Glomerular endothelial cell (primary cell): ENCODE measurements around the gene KIAA0232. TPM values are rescaled to one million over a fixed set of nuclear protein-coding genes. Genes with fewer than 3 reads are reported as not detected.
"Not testable (repeated sequence)": the region's sequence is repeated elsewhere in the genome, so short reads cannot be mapped to it uniquely, and the experiment has no call there.

ENCODE experiments used
- DNase-seq: peaks from one replicate; pipeline ENCODE4 v3.0.0-alpha.2; 2011; ENCODE audit warnings: low read depth, low spot score; ENCODE audit errors: extremely low read depth
- total RNA-seq: library from RNA; depleted of rRNA; stranded (reverse); fragments of >200 nt; gene quantifications from 2 replicates; pipeline ENCODE4 v1.2.3, GENCODE V29; 2015

Gene KIAA0232
- total RNA-seq, 1 donor from 2014 or later: 21.1 TPM

DNA sequence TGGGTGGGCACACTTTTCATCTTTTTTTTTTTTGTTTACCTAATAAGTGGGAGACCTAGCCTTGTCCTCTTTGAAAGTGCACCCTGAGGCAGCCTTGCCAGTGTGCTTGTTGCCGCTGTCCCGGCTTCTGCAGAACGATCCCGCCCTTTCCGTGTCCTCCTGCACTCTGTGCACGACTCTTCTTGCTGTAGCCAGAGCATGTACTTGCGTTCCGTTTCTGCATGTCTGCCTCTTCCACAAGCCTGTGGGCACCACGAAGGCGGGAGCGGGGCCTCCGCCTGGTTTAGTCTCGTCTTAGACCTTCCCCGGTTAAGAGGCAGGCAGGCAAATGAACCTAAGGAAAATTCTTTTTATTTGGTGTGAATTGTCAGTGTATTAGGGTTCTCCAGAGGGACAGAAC lies 94.5 kb downstream of the KIAA0232 start:
- DNase-seq: no peak

DNA sequence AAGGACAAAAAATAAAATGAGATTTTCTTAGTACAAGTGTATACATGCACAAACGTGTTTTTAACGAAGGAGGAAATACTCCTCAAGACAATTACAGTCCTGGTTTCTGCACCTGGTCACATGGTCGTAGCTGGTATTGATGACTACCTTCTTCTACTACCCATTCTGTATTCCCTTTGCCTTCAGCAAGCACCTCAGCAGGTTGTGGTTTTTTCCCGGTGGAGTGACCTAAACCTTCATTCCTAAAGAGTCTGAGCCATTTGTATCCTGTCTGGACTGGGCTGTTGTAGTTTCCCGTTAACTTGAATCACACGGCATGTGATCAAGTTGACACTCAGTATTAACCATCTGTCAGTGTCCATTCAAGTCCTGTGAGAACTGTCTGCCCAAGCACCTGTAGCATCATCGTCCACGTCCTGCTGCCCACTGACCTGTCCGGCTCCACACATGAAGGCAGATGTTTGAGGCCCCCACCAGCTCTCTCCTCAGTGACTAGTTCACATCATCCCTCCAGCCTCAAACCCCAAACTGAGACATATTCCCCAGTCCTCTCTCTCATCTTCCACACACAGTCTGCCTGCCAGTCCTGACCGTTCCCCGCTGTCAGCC lies 96.0 kb downstream of the KIAA0232 start:
- DNase-seq: no peak

DNA sequence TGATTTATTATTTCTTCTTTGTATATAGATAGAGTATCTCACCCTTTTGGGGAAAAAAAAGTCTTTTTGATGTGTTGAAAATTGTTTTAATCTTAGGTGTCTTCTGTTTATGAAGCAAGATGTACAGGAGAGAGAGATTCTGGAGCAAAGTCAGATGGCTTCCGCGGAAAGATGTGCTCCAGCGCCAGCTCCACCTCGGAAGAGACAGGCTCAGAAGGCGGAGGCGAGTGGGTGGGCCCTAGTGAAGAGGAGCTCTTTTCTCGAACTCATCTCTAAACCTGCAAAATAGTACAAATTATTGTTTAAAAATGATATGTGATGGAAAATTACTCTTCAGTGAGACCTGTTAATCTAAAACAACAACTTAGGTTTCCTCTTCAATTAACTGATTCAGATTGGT lies 98.2 kb downstream of the KIAA0232 start:
- DNase-seq: no peak

DNA sequence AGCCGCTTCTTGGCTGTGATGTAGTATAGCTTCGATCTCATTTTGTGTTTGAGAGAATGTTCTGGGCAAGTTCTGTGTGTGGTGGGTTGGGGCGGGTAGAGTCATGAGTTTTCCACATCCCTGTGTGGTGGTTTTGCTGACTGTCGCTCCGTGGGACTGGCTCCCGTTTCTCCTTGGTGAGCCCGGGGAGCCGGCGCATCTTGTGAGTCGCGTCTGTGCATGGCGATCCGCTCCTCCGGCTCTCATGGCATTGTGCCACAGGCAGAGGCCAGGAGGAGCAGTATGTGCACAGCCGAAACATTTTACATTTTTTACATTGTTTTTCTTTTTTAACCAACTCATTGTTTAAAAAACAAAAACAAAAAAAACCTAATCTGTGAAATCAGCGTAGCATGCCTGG lies 99.4 kb downstream of the KIAA0232 start:
- DNase-seq: no peak

DNA sequence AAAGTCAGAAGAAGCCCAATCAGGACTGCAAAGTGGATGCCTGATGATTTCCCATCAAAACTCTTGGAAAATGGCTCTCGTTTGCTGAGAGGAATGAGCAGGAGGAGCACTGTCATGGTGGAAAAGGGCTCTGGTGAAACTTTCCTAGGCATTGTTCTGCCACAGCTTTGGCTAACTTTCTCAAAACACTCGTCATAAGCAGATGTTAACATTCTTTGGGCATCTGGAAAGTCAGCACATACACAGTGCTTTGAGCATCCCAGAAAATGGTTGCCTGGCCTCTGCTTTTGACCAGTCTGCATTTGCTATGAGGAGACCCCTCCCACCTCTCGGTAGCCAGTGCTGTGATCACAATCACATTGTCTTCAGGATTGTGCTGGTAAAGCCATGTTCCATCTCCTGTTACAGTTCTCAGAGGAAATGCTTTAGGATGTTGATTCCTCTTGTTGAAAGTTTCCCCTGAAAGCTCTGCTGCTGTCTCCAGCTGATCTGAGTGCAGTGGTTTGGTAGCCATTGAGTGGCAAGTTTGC lies 101.9 kb downstream of the KIAA0232 start:
- DNase-seq: no peak

DNA sequence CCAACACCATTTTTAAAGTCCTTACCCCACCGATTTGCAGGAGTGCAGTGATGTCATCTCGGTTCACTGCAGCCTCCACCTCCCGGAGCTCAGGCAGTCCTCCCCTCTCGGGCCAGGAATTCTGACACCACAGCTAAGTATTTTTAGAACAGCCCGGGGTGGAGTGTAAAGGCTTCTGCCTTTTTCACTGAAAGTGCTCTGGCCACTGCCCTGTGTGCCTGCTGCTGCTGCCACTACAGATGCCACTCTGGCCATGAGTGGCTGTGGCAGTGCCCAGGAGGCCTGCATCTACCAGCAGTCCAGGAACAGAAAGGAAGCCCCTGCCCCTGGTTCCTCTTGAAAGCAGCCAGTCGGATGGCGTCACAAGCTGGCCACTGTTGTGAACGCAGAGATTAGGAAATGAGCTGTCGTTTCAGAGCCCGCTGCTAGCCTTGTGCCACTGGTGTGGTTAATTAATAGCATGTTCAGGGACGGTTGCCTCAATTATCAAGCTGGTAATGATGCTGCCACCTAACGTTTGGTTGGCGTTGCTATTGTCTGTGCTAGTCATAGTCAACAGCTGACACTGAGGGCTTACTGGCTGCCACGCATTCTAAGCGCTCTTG lies 103.5 kb downstream of the KIAA0232 start:
- DNase-seq: no peak

DNA sequence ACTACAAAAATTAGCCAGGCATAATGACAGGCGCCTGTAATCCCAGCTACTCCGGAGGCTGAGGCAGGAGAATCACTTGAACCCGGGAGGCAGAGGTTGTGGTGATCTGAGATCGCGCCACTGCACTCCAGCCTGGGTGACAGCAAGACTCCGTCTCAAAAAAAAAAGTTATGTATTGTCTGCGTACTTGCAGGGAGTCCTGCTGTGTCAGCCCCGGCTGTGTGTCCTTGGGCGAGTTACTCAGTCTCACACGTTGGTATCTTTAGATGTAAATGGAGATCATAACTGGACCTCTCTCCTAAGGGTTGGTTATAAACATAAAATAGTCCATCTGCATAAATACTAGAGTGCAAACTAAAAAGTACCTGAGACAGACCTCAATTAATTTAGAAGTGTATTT lies 104.4 kb downstream of the KIAA0232 start:
- no peak for DNase-seq

DNA sequence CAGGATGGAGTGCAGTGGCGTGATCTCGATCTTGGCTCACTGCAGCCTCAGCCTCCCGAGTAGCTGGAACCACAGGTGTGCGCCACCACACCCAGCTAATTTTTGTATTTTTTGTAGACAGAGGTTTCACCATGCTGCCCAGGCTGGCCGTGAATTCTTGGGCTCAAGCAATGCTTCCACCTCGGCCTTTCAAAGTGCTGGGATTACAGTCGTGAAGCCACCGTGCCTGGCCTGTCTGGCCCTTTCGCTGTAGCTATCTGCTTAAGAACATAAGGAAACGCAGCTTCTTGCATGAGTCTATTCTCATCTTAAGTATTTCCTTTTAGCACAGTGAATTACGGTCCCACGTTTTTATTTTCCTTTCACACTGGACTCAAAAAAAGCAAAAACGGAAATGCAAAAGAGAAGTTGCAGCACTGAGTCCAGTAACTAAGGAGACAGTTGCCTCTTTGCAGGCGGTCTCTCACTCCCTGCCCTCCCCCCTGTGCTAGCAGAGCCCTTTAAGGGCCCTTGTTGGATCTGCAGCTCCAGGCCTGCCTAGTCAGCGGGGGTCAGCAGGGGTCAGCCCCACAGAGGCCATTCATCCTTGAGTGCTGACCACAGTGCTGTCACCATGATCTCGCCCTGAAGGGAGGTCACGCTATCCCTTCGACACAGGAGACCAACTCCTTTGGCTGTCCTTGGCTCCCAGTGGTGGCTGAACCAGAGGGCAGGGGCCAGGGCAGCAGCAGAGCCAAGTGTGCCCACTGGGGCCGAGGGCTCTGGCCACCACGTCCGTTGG lies 105.3 kb downstream of the KIAA0232 start:
- DNase-seq: no peak

DNA sequence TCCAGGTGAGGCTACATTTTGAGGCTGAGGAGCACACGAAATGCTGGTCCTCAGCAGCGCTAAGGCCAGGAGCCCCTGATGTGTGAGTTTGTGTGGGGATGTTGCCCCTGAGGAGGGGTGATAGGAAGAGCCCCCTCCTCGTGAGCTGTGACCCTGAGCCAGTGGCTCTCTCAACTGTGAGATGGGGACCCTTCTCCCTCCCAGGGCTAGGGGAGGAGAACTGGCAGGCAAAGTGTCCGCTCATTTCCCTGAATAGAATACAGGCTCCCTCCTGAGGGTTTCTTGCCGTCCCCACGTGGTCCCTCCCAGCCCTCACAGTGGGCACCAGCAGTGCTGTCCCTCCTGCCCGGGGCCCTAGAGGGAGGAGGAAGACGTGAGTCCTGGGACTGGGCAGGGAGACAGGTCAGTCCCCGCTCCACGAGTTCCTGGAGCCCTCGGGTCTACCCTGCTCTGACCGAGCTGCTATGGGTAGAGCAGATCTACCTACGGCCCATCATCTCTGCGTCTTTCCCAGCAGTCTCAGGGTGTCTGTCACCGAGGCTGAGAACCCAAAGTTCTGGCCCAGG lies 106.1 kb downstream of the KIAA0232 start:
- no peak for DNase-seq

DNA sequence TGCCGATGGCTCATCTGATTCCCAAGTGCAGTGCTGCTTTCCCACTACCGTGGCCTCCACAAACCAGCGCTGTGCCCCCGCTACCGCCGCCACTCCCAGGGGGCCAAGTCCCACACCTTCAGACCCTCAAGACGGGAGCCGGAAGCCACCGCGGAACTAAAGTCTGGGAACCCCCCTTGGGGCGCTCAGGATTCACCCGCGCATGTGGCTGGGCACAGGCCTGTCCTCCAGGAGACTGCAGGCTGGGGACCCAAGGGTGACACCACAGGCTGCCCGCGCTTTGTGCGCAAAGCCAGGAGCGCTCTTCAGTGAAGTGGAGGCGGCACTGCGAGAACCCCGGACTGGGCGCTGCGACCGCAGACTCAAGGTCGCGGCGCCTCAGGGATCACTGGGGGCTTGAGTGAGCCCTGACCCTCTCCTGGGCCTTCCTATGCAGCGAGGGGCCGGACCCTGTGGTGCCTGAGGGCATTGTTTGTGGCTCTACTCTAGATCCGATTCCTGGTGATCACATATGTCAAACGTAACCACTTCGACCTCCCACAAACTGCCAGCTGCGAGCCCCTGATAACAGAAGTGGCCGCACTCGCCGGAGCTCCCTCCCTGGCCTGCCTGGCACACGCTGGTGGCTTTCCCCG lies 106.7 kb downstream of the KIAA0232 start:
- DNase-seq: no peak

DNA sequence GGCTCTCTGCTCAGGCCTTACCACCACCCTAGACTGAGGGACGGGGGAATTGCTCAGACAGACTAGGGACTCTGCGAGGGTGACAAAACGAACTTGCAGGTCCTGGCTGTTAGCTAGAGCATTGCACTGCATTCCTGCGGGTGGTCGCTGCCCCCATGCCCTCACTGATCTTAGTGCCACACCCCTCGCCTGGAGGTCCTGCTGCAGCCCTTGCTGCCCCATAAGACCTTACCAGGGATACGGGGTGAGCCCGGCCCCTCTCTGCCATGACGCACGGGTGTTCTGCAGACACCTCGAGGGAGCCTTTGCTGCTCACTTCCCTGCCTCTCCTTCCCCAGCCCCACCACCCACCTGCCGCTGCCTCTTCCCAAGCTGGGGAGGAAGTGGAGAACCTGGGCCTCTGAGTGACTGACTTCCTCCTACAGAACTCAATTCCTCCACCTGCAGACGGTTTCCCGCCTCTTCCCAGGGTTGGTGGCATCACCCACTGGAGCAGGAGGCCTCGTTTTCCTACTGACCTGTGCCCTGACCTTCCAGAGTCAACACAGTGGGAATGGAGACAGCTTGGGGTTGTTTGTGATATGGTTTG lies 107.3 kb downstream of the KIAA0232 start:
- no peak for DNase-seq

DNA sequence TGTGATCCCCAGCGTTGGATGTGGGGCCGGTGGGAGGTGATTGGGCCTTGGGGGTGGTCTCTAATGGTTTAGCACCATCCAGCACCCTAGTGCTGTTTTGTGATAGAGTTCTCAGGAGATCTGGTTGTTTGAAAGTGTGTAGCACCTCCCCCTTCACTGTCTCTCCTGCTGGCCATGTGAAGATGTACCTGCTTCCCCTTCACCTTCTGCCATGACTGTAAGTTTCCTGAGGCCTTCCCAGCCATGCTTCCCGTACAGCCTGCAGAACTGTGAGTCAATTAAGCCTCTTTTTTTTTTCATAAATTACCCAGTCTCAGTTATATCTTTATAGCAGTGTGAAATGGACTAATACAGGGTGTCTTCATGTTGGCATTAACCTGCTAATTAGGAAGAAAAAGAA lies 107.8 kb downstream of the KIAA0232 start:
- no peak for DNase-seq

DNA sequence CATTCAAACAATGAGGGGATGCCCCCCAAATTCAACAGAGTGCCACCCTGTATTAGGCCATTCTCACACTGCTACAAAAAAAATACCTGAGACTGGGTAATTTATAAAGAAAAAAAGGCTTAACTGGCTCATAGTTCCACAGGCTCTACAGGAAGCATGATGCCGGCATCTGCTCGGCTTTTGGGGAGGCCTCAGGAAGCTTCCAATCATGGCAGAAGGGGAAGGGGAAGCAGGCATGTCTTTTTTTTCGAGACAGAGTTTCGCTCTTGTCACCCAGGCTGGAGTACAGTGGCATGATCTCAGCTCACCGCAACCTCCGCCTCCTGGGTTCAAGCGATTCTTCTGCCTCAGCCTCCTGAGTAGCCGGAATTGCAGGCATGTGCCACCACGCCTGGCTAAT lies 108.4 kb downstream of the KIAA0232 start:
- DNase-seq: not testable (repeated sequence)

DNA sequence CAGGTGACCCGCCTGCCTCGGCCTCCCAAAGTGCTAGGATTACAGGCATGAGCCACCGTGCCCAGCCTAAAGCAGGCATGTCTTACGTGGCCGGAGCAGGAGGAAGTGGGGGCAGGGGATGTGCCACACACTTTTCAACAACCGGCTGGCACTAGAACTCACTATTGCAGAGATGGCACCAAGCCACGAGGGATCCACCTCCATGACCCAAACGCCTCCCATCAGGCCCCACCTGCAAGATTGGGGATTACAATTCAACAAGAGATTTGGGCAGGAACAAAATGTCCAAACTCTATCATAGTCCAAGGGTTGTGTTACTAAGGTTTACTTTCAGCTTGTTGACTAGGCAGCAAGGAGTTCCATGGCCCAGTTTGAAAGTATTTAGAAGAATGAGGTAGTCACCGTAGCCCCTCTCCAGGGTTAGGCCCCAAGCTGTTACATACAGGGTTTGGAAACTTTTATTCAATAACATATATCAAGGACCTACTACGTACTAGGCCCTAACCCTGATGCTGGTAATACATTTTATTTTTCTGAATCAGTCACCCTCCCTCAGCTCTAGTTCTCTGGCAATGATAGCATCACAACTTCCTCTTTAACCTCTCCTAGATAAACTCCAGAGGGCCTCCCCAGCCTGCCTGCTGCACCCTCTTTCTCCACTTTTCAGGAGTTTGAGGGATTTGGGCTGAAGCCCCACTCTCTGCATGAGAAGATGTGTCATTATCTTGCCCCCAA lies 109.1 kb downstream of the KIAA0232 start:
- no peak for DNase-seq

DNA sequence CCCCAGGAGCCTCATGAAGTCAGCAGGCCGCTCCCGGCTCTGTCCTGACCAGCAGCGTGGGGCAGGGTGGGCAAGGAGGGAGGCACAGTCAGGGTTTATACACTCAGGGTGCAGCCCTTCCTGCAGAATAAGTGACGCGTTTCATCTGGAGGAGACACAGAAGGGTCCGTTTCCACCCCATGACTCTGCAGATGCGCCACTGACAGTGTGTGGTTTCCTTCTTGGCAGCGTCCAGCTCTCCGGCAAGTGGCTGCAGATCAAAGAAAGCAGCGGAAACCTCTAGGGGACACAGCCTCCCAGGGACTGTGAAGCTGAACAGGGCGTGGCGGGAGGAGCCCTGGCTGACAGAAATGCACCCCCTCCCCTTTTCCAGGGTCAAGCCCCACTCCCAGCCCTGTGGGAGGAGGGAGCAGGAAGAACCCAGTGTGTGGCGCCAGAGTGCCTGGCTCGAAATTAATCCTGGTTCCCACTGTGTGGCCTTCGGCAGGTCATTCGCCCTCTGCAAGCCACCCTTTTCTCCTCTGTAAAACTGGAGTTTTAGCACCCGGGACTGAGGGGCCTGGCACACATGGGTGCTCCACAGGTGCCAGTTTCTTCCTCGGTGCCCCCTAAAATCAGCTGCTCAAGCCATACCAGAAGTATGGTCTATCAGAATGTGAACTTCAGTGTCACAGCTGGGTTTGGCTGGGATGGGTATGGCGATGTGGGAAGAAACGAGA lies 109.8 kb downstream of the KIAA0232 start:
- DNase-seq: no peak

DNA sequence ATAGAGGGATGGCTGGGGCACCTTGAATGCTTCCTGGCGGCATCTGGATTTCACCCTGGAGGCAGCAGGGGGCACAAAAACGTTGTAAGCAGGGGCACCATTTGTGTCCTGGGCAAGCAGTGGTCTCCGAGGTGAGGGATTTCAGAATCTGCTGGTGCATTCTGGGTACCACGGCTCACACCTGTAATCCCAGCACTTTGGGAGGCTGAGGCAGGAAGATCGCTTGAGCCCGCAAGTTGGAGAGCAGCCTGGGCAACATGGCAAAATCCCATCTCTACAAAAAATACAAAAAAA lies 110.3 kb downstream of the KIAA0232 start:
- no peak for DNase-seq

DNA sequence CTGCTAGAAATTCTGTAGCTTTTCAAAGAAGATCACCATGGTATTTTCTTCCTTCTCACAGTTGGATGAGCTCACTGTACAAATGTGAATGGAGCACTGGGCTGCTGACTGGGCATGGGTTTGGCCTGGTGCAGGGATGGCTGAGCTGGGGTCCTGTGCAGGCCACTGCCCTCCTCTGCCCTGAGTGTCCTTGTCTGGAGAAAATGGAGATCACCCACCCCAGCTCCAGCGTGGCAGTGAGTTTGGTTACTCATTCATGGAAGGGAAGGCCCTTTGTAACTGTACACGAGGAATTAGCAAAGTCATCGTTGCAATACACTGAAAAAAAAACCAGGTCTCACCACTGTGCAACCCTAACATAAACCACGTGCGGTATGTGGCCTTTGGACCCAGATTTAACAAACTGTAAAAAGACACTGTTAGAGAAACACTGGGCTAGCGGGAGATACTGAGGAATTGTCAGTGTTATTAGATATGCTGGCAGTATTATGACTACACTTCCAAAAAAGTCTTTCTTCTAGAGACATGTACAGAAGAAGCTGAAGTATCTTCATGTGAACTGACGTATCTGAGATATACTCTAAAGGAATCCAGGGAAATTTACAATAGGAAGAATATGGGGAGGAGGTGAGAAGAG lies 111.0 kb downstream of the KIAA0232 start:
- DNase-seq: no peak

DNA sequence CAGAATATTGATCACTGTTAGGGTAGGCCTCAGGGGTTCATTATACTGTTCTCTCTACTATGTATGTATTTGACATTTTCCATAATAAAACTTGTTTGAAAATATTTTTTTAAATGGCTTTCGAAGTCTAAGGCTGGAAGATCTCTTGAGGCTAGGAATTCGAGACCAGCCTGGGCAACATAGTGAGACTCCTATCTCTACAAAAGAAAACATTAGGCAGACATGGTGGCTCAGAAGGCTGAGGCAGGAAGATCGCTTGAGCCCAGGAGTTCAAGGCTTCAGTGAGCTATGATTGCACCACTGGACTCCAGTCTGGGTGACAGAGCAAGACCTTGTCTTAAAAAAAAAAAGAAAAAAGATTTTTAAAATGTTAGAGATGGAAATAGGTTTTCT lies 111.6 kb downstream of the KIAA0232 start:
- DNase-seq: no peak
